ENCODE results near the gene ST8SIA5.

Gene ST8SIA5

GRCh38 chr18:46738491-46738890, 18.4 kb downstream of the ST8SIA5 start:
- no peak for FAIRE-seq

GRCh38 chr18:46736736-46737135, 20.1 kb downstream of the ST8SIA5 start:
- no peak for FAIRE-seq

- FAIRE-seq = no peak
These were observed 20.7 kb downstream of the ST8SIA5 start for GRCh38 chr18:46736135-46736534.

DNA sequence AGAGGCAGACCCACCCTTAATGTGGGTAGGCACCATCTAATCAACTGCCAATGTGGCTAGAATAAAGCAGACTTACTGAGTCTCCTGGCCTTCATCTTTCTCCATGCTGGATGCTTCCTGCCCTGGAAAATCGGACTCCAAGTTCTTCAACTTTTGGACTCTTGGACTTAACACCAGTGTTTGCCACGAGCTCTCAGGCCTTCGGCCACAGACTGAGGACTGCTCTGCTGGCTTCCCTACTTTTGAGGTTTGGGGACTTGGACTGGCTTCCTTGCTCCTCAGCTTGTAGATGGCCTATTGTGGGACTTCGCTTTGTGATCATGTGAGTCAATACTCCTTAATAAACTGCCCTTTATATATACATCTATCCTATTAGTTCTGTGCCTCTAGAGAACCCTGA, 21.9 kb downstream of the ST8SIA5 start:
- no peak for FAIRE-seq

DNA sequence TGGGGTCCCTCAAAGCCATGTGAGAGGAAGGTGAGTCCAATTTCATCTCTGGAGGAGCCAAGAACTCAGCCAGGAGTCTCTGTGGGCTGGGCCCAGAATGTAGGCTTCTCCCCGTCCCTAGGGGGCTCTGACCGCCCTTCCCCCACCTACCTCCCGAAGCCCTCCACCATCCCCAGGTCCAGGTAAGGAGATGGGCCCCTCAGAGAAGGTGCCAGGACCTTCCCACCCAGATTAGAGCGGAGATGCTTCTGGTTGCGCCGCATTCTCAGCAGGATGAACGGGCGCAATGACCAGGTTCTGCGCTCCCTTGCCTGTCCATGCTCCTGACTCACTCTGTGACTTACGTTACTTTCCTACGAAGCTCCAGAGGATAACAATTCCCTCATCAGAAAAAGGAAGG, 23.0 kb downstream of the ST8SIA5 start:
- no peak for FAIRE-seq

GRCh38 chr18:46732801-46733200, 24.1 kb downstream of the ST8SIA5 start:
- FAIRE-seq = no peak

DNA sequence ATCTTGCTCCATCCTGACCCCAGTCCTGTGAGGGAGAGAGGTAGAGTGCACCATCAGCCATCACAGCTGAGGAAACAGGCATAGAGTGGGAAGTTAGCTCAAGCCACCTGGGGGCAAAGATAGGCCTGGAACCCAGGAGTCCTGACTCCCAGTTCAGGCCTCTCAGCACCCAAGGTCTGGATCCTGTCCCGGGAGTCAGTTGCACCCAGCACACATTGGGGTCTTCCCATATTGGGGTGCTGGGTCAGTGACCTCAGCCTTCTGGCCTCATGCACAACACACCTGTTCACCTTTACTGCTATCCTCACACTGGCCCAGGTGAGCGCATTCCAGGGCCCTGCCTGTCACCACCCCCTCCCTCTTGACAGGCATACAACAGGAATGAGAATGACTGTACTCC, 24.7 kb downstream of the ST8SIA5 start:
- FAIRE-seq = no peak

DNA sequence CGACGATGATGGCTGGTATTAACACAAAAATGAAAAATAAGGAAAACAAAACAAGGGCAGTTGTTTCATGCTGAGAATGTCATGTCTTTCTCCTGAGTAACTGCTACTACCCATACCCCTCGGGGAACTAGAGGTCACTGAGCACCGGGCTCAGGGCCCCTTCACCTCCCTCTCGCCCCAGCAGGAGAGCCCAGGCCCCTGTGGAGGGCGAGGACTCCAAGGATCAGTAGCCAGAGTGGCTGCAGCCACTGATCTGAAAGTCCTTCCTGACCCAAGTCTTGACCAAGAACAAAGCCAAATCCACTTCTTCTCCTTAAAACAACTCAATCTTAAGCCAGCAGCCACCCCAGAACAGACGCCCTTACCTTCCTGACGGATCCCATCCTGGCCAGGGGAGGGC, 25.5 kb downstream of the ST8SIA5 start:
- no peak for FAIRE-seq

DNA sequence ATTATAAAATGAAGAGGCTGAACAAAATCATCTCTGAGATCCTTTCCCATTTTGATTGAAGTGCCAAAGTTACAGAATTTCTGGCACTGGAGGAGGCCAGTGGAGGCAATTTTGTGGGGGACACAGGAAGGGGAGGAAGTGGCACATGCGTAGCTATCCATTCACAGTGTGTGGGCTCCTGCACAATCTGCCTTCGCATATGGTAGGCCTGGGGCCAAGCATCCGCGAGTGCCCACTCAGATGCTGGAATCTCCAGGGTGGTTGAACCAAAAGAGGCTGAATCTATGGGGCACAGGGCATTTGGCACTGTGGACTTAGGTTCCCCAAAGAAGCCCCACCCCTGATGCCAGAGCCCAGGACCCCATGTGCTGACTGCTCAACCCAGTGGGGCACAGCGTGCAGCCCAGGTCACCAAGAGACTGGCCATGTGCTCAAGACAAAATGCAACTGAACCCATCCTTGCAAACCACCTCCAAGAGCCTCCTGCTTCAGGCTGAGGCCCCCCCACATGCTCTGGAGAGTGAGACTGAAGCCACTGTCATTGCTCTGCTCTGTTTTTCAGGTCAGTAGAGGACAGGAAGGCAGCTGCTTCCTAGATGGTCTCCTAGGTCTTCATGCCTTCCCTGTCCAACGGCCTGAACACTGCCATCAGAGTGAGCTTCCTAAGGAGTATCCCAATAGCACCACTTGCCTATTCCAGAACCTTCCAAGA, 28.5 kb downstream of the ST8SIA5 start:
- FAIRE-seq = no peak

DNA sequence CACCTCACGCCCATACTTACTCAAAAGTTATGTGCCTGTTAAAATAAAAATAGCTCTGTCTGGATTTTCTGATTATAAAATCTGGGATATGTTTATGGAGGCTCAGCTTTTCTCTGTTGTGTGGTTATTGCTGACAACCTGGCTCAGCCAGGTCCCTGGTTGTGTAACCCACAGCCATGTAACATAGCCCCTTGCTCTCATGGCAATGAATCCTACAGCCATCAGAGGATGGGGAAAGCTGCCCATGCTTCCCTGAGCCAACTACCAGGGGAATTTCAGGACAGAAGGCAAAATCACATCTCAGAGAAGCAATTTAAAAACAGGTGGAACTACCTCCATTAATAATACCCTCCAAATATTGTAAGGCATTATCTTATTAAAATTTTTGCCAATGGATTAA, 29.7 kb downstream of the ST8SIA5 start:
- FAIRE-seq = no peak

DNA sequence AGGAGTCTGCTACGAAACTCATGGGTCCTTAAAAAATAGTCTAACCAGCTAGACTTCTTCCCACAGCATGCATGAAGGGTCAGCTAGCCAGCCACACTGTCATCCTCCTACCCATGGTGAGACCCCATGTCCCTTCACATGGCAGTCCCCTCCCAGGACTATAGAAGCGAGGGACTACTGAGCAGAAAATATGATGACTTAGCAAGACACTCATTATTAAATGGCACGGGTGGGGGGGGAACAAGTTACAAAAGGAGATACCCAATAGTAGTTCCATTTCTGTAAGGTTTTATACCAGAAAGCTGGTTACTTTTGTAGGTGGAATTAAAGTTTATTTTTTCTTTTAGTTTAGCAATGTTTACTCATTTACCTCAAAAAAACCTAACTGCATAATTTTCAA, 31.5 kb downstream of the ST8SIA5 start:
- no peak for FAIRE-seq

- no peak for FAIRE-seq
These were observed 32.9 kb downstream of the ST8SIA5 start for GRCh38 chr18:46723856-46724415.

DNA sequence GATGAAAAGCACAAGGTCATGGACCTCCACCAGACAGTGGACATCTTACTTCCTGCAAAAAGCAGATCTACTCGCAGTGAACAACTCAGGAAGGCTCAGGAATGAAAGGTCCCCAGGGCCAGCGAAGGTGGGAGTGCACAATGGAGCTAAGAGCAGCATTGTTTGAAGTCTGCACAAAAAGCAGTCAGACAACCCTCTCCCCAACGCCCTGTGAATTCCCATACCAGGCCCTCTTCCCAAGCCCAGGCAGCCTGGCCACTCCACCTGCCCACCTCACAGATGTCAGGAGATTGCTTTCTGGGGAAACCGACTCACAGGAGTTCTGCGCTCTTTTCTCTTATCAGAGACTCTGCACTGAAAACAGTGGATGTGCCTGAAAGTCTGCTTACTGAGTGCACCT, 34.8 kb downstream of the ST8SIA5 start:
- no peak for FAIRE-seq

- FAIRE-seq = no peak
These were observed 35.5 kb downstream of the ST8SIA5 start for GRCh38 chr18:46721331-46721730.

DNA sequence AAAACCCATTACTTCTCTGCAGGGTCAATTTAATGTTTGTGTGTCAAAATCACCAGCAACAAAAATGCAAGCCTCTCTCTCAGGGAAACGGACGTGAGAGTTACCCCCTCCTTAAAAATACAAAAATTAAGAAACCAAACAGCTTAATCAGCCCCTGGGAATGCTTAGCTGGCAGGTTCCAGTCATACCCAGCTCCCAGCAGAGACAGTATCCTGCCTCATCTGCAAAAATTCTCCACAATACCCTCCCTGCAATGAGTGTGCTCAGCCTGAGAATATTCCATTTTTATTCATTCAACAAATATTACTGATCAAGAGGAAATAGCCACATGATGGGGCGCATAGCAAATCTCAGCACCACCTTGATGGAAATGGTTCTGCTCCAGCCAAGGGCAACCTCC, 36.3 kb downstream of the ST8SIA5 start:
- FAIRE-seq = no peak

- FAIRE-seq = no peak
These were observed 36.8 kb downstream of the ST8SIA5 start for GRCh38 chr18:46720092-46720491.

- no peak for FAIRE-seq
These were observed 37.5 kb downstream of the ST8SIA5 start for GRCh38 chr18:46719388-46719787.

GRCh38 chr18:46718501-46719341, 38.1 kb downstream of the ST8SIA5 start:
- no peak for FAIRE-seq

DNA sequence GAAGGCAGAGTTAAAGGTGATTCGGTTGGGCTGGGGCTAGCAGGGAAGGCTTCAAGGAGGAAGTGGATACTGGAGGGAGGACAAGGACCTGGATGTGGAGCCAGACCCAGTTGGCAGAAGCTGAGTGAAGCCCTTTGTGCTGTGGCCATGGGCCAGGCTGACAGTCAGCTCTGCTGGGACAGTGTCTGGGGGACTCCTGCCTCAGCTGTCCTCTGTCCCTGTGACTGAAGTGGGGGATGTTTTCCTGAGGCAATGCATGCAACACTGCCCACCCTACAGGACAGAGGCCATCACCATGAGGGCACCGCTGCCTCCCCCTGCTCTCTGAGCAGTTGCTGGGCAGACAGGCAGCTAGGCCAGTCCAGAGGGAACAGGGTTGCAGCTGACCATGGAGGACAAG, 40.0 kb downstream of the ST8SIA5 start:
- no peak for FAIRE-seq

DNA sequence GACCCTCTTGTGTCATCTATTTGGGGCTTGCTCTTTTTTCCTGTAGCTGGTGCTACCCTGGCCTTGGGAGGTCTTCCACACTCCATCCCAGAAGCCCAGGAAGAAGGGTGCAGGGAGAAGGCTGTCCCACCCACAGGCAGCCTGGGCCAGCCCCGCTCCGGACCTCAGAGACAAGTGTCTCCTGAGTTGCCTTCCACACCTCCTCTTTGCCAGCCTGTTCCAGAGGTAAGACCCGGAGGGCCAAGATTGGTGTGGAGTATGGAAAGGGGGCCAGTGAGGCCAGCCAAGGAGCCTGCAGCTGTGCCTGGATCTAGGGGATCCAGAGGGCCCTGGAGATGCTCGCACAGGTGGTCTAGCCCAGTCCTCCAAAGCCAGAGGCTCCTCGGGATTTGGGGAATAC, 40.5 kb downstream of the ST8SIA5 start:
- no peak for FAIRE-seq

GRCh38 chr18:46715062-46715461, 41.8 kb downstream of the ST8SIA5 start:
- no peak for FAIRE-seq

GRCh38 chr18:46712406-46712805, 44.4 kb downstream of the ST8SIA5 start:
- FAIRE-seq = no peak

DNA sequence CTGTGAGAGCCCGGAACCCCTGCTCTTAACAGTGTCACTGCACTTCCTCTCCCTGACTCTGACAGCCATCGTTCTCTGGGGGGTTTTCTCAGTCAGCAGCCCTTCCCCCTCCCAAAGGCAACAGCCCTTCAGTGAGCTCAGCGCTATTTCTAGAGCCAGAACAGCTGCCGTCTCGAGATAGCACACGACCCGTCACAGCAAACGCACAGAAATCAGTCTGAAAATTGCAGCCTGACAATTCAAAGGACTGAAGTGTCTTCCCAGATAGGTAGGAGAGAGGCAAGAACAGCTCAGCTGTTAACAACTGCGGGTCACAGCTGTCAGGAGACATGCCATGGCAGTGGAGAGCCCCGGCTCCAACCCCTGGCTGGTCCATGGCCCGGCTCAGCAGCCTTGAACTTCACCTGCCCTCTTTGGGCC, 45.4 kb downstream of the ST8SIA5 start:
- no peak for FAIRE-seq

GRCh38 chr18:46706968-46707367, 49.9 kb downstream of the ST8SIA5 start:
- FAIRE-seq = no peak
